ENCODE data around the gene PIK3R1.

The PIK3R1 gene

GRCh38 chr5:68216245-68217046, 890 bp downstream of the PIK3R1 start:
- H4K20me1 ChIP-seq (ENCODE audit: insufficient read depth, low read length): peaks cover 25% of the 10 kb centered on the region
- peak overlapping the region; percentile 82; the same call in 1 of the 2 replicates for H2AFZ ChIP-seq (ENCODE audit: low read depth, low read length)
- H3K4me3 ChIP-seq (ENCODE audit: low read length): peak overlapping the region; percentile 97
- H3K36me3 ChIP-seq (replicated peaks; ENCODE audit: low read depth, low read length): peaks cover 12% of the 10 kb centered on the region
- H3K27me3 ChIP-seq (ENCODE audit: low read depth, low read length): no peaks in the 10 kb centered on the region
- H3K9ac ChIP-seq (ENCODE audit: low read length): peak overlapping the region; percentile 86
- peak overlapping the region; percentile 63 for H3K4me2 ChIP-seq (ENCODE audit: low read length)
- no peaks in the 10 kb centered on the region for H3K9me3 ChIP-seq (ENCODE audit: insufficient read depth, low read length)
- H3K27ac ChIP-seq (ENCODE audit: low read length): peak overlapping the region; percentile 74
- TF ChIP-seq CTCF (IDR thresholded peaks at IDR 0.05; ENCODE audit: low read depth, low read length) (no peak), EZH2phosphoT487 (IDR thresholded peaks at IDR 0.05; ENCODE audit: low read depth) (no peak)
- H3K79me2 ChIP-seq (ENCODE audit: low read length): peaks cover 49% of the 10 kb centered on the region
- peaks cover 8% of the 10 kb centered on the region for H3K4me1 ChIP-seq (ENCODE audit: low read length)

GRCh38 chr5:68217047-68217355, 1.4 kb downstream of the PIK3R1 start:
- H4K20me1 ChIP-seq (ENCODE audit: insufficient read depth, low read length): peaks cover 27% of the 10 kb centered on the region
- H3K4me1 ChIP-seq (ENCODE audit: low read length): peaks cover 8% of the 10 kb centered on the region

GRCh38 chr5:68217528-68217927, 2.0 kb downstream of the PIK3R1 start:
- peaks cover 12% of the 10 kb centered on the region for H3K36me3 ChIP-seq (replicated peaks; ENCODE audit: low read depth, low read length)
- peak overlapping the region; percentile 97 for H3K4me3 ChIP-seq (ENCODE audit: low read length)
- H3K4me1 ChIP-seq (ENCODE audit: low read length): peaks cover 8% of the 10 kb centered on the region
- peaks cover 57% of the 10 kb centered on the region for H3K79me2 ChIP-seq (ENCODE audit: low read length)
- TF ChIP-seq EZH2phosphoT487 (IDR thresholded peaks at IDR 0.05; ENCODE audit: low read depth): no peak
- no peak overlapping the region for H3K27ac ChIP-seq (ENCODE audit: low read length)
- peak overlapping the region; percentile 86; the same call in 1 of the 2 replicates for H3K9ac ChIP-seq (ENCODE audit: low read length)
- no peak overlapping the region for H2AFZ ChIP-seq (ENCODE audit: low read depth, low read length)
- H3K4me2 ChIP-seq (ENCODE audit: low read length): peak overlapping the region; percentile 63
- peaks cover 33% of the 10 kb centered on the region for H4K20me1 ChIP-seq (ENCODE audit: insufficient read depth, low read length)
- H3K9me3 ChIP-seq (ENCODE audit: insufficient read depth, low read length): no peaks in the 10 kb centered on the region
- H3K27me3 ChIP-seq (ENCODE audit: low read depth, low read length): no peaks in the 10 kb centered on the region

More at GRCh38 chr5:68217047-68217355, 1.4 kb downstream of the PIK3R1 start:
- Histone ChIP-seq H2AFZ (ENCODE audit: low read depth, low read length) (0 out of 2 replicates have a peak overlapping the region, but pooled peaks have one; percentile 82), H3K27ac (ENCODE audit: low read length) (no peak overlapping the region; the same call in 1 of the 2 replicates), H3K9ac (ENCODE audit: low read length) (peak overlapping the region; percentile 86), H3K36me3 (replicated peaks; ENCODE audit: low read depth, low read length) (peaks cover 12% of the 10 kb centered on the region), H3K9me3 (ENCODE audit: insufficient read depth, low read length) (no peaks in the 10 kb centered on the region), H3K4me2 (ENCODE audit: low read length) (peak overlapping the region; percentile 63), H3K79me2 (ENCODE audit: low read length) (peaks cover 52% of the 10 kb centered on the region), H3K4me3 (ENCODE audit: low read length) (peak overlapping the region; percentile 97), H3K27me3 (ENCODE audit: low read depth, low read length) (no peaks in the 10 kb centered on the region)
- TF ChIP-seq CTCF (IDR thresholded peaks at IDR 0.05; ENCODE audit: low read depth, low read length): 0 out of 2 replicates have a peak, but pooled peaks have one; percentile 8
- no peak for TF ChIP-seq EZH2phosphoT487 (IDR thresholded peaks at IDR 0.05; ENCODE audit: low read depth)

GRCh38 chr5:68219161-68219816, 3.7 kb downstream of the PIK3R1 start:
- Histone ChIP-seq H3K4me1 (ENCODE audit: low read length) (peaks cover 5% of the 10 kb centered on the region), H3K79me2 (ENCODE audit: low read length) (peaks cover 63% of the 10 kb centered on the region), H3K4me3 (ENCODE audit: low read length) (no peak overlapping the region), H3K27me3 (ENCODE audit: low read depth, low read length) (no peaks in the 10 kb centered on the region), H3K9ac (ENCODE audit: low read length) (no peak overlapping the region), H4K20me1 (ENCODE audit: insufficient read depth, low read length) (peaks cover 48% of the 10 kb centered on the region), H3K36me3 (replicated peaks; ENCODE audit: low read depth, low read length) (peaks cover 12% of the 10 kb centered on the region), H3K27ac (ENCODE audit: low read length) (no peak overlapping the region), H2AFZ (ENCODE audit: low read depth, low read length) (no peak overlapping the region), H3K4me2 (ENCODE audit: low read length) (no peak overlapping the region), H3K9me3 (ENCODE audit: insufficient read depth, low read length) (no peaks in the 10 kb centered on the region)
- TF ChIP-seq CTCF (IDR thresholded peaks at IDR 0.05; ENCODE audit: low read depth, low read length) (no peak), EZH2phosphoT487 (IDR thresholded peaks at IDR 0.05; ENCODE audit: low read depth) (no peak)
